ENCODE measurements around the gene GLIPR2. TPM values are rescaled to one million over a fixed set of nuclear protein-coding genes. Genes with fewer than 3 reads are reported as not detected.

The GLIPR2 gene
- total and polyA plus RNA-seq, 2 experiments from 2014 or later: 5.1 to 5.7 TPM

DNA sequence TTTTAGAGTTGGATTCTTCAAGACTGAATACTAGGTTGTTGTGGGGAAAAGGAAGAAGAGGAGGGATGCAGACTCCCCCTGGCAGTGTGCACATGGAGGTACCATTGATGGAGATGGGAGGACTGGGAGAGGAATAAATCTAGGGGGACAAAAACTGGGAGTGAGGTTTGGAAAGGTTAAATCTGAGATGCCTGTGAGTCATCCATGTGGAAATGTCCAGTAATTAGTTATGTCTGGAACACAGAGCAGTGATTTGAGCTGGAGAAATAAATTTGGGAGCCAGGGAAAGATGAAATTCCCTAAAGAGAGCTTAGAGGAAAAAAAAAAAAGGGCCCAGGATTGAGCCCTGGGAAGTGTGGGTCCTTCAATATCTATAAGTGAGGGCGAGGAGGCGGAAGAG, 24.7 kb downstream of the GLIPR2 start:
- Histone ChIP-seq H3K79me2 (replicated peaks; ENCODE audit: insufficient read depth) (no peaks in the 10 kb centered on the region), H4K20me1 (replicated peaks; ENCODE audit: insufficient read depth) (no peaks in the 10 kb centered on the region), H3F3A (replicated peaks; ENCODE audit: low read depth) (peaks cover 7% of the 10 kb centered on the region; the same call in 1 of the 2 replicates), H3K4me2 (no peak overlapping the region), H3K4me3 (no peak overlapping the region), H3K4me1 (ENCODE audit: insufficient read depth) (peaks cover 27% of the 10 kb centered on the region), H3K9me2 (ENCODE audit: insufficient read depth) (peaks cover 3% of the 10 kb centered on the region), H2AFZ (no peak overlapping the region), H3K27me3 (ENCODE audit: insufficient read depth) (no peaks in the 10 kb centered on the region), H3K36me3 (ENCODE audit: insufficient read depth) (no peaks in the 10 kb centered on the region), H3K27ac (ENCODE audit: low read depth) (no peak overlapping the region)
- Mint-ChIP-seq H3K9me3 (peaks cover 22% of the 10 kb centered on the region), H3K36me3 (ENCODE audit: low read depth) (peaks cover 23% of the 10 kb centered on the region), H3K4me3 (no peak overlapping the region; the same call in 2 of the 3 replicates), H3K27ac (no peak overlapping the region; the same call in 1 of the 2 replicates), H3K4me1 (peaks cover 46% of the 10 kb centered on the region), H3K27me3 (ENCODE audit: insufficient read depth, low read depth, poor library complexity) (peaks cover 26% of the 10 kb centered on the region)
- no peak for TF ChIP-seq STAT1 (IDR thresholded peaks at IDR 0.05; ENCODE audit: unreplicated experiment)
- TF ChIP-seq, protein P1, sequence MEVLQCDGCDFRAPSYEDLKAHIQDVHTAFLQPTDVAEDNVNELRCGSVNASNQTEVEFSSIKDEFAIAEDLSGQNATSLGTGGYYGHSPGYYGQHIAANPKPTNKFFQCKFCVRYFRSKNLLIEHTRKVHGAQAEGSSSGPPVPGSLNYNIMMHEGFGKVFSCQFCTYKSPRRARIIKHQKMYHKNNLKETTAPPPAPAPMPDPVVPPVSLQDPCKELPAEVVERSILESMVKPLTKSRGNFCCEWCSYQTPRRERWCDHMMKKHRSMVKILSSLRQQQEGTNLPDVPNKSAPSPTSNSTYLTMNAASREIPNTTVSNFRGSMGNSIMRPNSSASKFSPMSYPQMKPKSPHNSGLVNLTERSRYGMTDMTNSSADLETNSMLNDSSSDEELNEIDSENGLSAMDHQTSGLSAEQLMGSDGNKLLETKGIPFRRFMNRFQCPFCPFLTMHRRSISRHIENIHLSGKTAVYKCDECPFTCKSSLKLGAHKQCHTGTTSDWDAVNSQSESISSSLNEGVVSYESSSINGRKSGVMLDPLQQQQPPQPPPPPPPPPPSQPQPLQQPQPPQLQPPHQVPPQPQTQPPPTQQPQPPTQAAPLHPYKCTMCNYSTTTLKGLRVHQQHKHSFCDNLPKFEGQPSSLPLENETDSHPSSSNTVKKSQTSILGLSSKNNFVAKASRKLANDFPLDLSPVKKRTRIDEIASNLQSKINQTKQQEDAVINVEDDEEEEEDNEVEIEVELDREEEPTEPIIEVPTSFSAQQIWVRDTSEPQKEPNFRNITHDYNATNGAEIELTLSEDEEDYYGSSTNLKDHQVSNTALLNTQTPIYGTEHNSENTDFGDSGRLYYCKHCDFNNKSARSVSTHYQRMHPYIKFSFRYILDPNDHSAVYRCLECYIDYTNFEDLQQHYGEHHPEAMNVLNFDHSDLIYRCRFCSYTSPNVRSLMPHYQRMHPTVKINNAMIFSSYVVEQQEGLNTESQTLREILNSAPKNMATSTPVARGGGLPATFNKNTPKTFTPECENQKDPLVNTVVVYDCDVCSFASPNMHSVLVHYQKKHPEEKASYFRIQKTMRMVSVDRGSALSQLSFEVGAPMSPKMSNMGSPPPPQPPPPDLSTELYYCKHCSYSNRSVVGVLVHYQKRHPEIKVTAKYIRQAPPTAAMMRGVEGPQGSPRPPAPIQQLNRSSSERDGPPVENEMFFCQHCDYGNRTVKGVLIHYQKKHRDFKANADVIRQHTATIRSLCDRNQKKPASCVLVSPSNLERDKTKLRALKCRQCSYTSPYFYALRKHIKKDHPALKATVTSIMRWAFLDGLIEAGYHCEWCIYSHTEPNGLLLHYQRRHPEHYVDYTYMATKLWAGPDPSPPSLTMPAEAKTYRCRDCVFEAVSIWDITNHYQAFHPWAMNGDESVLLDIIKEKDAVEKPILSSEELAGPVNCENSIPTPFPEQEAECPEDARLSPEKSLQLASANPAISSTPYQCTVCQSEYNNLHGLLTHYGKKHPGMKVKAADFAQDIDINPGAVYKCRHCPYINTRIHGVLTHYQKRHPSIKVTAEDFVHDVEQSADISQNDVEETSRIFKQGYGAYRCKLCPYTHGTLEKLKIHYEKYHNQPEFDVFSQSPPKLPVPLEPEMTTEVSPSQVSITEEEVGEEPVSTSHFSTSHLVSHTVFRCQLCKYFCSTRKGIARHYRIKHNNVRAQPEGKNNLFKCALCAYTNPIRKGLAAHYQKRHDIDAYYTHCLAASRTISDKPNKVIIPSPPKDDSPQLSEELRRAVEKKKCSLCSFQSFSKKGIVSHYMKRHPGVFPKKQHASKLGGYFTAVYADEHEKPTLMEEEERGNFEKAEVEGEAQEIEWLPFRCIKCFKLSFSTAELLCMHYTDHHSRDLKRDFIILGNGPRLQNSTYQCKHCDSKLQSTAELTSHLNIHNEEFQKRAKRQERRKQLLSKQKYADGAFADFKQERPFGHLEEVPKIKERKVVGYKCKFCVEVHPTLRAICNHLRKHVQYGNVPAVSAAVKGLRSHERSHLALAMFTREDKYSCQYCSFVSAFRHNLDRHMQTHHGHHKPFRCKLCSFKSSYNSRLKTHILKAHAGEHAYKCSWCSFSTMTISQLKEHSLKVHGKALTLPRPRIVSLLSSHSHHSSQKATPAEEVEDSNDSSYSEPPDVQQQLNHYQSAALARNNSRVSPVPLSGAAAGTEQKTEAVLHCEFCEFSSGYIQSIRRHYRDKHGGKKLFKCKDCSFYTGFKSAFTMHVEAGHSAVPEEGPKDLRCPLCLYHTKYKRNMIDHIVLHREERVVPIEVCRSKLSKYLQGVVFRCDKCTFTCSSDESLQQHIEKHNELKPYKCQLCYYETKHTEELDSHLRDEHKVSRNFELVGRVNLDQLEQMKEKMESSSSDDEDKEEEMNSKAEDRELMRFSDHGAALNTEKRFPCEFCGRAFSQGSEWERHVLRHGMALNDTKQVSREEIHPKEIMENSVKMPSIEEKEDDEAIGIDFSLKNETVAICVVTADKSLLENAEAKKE (CRISPR knock-in tag; IDR thresholded peaks at IDR 0.05): no peak
- no peak for TF ChIP-seq EZH2phosphoT487 (IDR thresholded peaks at IDR 0.05; ENCODE audit: unreplicated experiment)
- no peak for TF ChIP-seq CREB1 (CRISPR knock-in tag; IDR thresholded peaks at IDR 0.05; ENCODE audit: low read depth)
- TF ChIP-seq, protein P2, sequence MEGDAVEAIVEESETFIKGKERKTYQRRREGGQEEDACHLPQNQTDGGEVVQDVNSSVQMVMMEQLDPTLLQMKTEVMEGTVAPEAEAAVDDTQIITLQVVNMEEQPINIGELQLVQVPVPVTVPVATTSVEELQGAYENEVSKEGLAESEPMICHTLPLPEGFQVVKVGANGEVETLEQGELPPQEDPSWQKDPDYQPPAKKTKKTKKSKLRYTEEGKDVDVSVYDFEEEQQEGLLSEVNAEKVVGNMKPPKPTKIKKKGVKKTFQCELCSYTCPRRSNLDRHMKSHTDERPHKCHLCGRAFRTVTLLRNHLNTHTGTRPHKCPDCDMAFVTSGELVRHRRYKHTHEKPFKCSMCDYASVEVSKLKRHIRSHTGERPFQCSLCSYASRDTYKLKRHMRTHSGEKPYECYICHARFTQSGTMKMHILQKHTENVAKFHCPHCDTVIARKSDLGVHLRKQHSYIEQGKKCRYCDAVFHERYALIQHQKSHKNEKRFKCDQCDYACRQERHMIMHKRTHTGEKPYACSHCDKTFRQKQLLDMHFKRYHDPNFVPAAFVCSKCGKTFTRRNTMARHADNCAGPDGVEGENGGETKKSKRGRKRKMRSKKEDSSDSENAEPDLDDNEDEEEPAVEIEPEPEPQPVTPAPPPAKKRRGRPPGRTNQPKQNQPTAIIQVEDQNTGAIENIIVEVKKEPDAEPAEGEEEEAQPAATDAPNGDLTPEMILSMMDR (conservative IDR thresholded peaks at IDR 0.05; ENCODE audit: low read depth in 2 of 2): no peak
- TF ChIP-seq, protein P3, sequence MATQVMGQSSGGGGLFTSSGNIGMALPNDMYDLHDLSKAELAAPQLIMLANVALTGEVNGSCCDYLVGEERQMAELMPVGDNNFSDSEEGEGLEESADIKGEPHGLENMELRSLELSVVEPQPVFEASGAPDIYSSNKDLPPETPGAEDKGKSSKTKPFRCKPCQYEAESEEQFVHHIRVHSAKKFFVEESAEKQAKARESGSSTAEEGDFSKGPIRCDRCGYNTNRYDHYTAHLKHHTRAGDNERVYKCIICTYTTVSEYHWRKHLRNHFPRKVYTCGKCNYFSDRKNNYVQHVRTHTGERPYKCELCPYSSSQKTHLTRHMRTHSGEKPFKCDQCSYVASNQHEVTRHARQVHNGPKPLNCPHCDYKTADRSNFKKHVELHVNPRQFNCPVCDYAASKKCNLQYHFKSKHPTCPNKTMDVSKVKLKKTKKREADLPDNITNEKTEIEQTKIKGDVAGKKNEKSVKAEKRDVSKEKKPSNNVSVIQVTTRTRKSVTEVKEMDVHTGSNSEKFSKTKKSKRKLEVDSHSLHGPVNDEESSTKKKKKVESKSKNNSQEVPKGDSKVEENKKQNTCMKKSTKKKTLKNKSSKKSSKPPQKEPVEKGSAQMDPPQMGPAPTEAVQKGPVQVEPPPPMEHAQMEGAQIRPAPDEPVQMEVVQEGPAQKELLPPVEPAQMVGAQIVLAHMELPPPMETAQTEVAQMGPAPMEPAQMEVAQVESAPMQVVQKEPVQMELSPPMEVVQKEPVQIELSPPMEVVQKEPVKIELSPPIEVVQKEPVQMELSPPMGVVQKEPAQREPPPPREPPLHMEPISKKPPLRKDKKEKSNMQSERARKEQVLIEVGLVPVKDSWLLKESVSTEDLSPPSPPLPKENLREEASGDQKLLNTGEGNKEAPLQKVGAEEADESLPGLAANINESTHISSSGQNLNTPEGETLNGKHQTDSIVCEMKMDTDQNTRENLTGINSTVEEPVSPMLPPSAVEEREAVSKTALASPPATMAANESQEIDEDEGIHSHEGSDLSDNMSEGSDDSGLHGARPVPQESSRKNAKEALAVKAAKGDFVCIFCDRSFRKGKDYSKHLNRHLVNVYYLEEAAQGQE (IDR thresholded peaks at IDR 0.05; ENCODE audit: unreplicated experiment): no peak
- TF ChIP-seq POLR2AphosphoS5 (IDR thresholded peaks at IDR 0.05; ENCODE audit: low read depth): no peak
- no peak for TF ChIP-seq ZNF114 (CRISPR knock-in tag; IDR thresholded peaks at IDR 0.05)
- TF ChIP-seq, protein P4, sequence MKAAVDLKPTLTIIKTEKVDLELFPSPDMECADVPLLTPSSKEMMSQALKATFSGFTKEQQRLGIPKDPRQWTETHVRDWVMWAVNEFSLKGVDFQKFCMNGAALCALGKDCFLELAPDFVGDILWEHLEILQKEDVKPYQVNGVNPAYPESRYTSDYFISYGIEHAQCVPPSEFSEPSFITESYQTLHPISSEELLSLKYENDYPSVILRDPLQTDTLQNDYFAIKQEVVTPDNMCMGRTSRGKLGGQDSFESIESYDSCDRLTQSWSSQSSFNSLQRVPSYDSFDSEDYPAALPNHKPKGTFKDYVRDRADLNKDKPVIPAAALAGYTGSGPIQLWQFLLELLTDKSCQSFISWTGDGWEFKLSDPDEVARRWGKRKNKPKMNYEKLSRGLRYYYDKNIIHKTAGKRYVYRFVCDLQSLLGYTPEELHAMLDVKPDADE (IDR thresholded peaks at IDR 0.05): no peak
- TF ChIP-seq ZNF331 (CRISPR knock-in tag; IDR thresholded peaks at IDR 0.05; ENCODE audit: low read depth): no peak
- no peak for TF ChIP-seq EZH2 (IDR thresholded peaks at IDR 0.05; ENCODE audit: low read depth, unreplicated experiment)
- no peak for TF ChIP-seq NANOG (IDR thresholded peaks at IDR 0.05; ENCODE audit: borderline replicate concordance)
- TF ChIP-seq JUNB (IDR thresholded peaks at IDR 0.05; ENCODE audit: unreplicated experiment): no peak
- DNase-seq (ENCODE audit: low spot score): no peak
- ATAC-seq: no peak

All from GM23338 (cell line).